Measurements from ENCODE around the gene ZRANB1. TPM values are rescaled to one million over a fixed set of nuclear protein-coding genes. Genes with fewer than 3 reads are reported as not detected.

ZRANB1 gene
- total and polyA plus RNA-seq, 8 donors: 15.3 to 31.5 (median 27.0) TPM

GRCh38 chr10:124928545-124928944, 13.4 kb upstream of the ZRANB1 start:
- Histone ChIP-seq H3K4me1 (peaks cover 4 to 20% of the 10 kb centered on the region in 2 donors), H3K27ac (no peak overlapping the region), H3K4me3 (no peak overlapping the region), H3K9me3 (no peaks in the 10 kb centered on the region), H3K27me3 (no peaks in the 10 kb centered on the region), H3K36me3 (peaks cover 0 to 7% of the 10 kb centered on the region in 2 donors)
- TF ChIP-seq, protein P1, sequence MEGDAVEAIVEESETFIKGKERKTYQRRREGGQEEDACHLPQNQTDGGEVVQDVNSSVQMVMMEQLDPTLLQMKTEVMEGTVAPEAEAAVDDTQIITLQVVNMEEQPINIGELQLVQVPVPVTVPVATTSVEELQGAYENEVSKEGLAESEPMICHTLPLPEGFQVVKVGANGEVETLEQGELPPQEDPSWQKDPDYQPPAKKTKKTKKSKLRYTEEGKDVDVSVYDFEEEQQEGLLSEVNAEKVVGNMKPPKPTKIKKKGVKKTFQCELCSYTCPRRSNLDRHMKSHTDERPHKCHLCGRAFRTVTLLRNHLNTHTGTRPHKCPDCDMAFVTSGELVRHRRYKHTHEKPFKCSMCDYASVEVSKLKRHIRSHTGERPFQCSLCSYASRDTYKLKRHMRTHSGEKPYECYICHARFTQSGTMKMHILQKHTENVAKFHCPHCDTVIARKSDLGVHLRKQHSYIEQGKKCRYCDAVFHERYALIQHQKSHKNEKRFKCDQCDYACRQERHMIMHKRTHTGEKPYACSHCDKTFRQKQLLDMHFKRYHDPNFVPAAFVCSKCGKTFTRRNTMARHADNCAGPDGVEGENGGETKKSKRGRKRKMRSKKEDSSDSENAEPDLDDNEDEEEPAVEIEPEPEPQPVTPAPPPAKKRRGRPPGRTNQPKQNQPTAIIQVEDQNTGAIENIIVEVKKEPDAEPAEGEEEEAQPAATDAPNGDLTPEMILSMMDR (IDR thresholded peaks at IDR 0.05): no peak
- intact Hi-C loops (cut with DNase I): no loop called here
- no peak for DNase-seq
- no peak for ATAC-seq

GRCh38 chr10:124935946-124936345, 6.0 kb upstream of the ZRANB1 start:
- Histone ChIP-seq H3K36me3 (no peaks in the 10 kb centered on the region), H3K27me3 (no peaks in the 10 kb centered on the region)

GRCh38 chr10:124936813-124937212, 5.1 kb upstream of the ZRANB1 start:
- H3K9me3 ChIP-seq: no peaks in the 10 kb centered on the region
- intact Hi-C loops (cut with DNase I): no loop called here
- peaks cover 0 to 10% of the 10 kb centered on the region in 2 donors for H3K4me1 ChIP-seq
- H3K27ac ChIP-seq: no peak overlapping the region
- no peak for DNase-seq
- H3K27me3 ChIP-seq: no peaks in the 10 kb centered on the region
- TF ChIP-seq, protein P1 (IDR thresholded peaks at IDR 0.05): no peak
- ATAC-seq: no peak
- no peaks in the 10 kb centered on the region for H3K36me3 ChIP-seq
- no peak overlapping the region for H3K4me3 ChIP-seq

More at GRCh38 chr10:124935946-124936345, 6.0 kb upstream of the ZRANB1 start:
- Histone ChIP-seq H3K9me3 (no peaks in the 10 kb centered on the region), H3K4me3 (no peak overlapping the region), H3K4me1 (peaks cover 0 to 5% of the 10 kb centered on the region in 2 donors), H3K27ac (no peak overlapping the region)
- TF ChIP-seq, protein P1 (IDR thresholded peaks at IDR 0.05): no peak
- ATAC-seq (no peak), DNase-seq (no peak)
- intact Hi-C loops (cut with DNase I): no loop called here

- Histone ChIP-seq H3K4me3 (no peak overlapping the region), H3K27ac (no peak overlapping the region), H3K27me3 (no peaks in the 10 kb centered on the region), H3K9me3 (no peaks in the 10 kb centered on the region), H3K4me1 (peaks cover 13 to 32% of the 10 kb centered on the region in 2 donors), H3K36me3 (no peaks in the 10 kb centered on the region)
- ATAC-seq (no peak), DNase-seq (no peak)
- TF ChIP-seq, protein P1 (IDR thresholded peaks at IDR 0.05): no peak
- intact Hi-C loops (cut with DNase I): no loop called here
Measured at GRCh38 chr10:124939290-124939689, 2.6 kb upstream of the ZRANB1 start.

- intact Hi-C loops (cut with DNase I): no loop called here
- peak; percentile 36 for ATAC-seq
Measured at GRCh38 chr10:124942317-124943169, 620 bp downstream of the ZRANB1 start.

More at GRCh38 chr10:124942317-124943169, 620 bp downstream of the ZRANB1 start:
- TF ChIP-seq, protein P1 (IDR thresholded peaks at IDR 0.05): no peak
- Histone ChIP-seq H3K4me3 (no peak overlapping the region), H3K27me3 (no peaks in the 10 kb centered on the region), H3K9me3 (no peaks in the 10 kb centered on the region), H3K36me3 (no peaks in the 10 kb centered on the region), H3K4me1 (peaks cover 20 to 59% of the 10 kb centered on the region in 2 donors), H3K27ac (peak overlapping the region in 1 of 2 donors; percentile 2)
- DNase-seq: no peak

All from left lung (tissue), 10 donors.